C1 segment of cervical spinal cord (tissue), 14 donors: ENCODE measurements around the gene MAP1A.
"Not testable (repeated sequence)": the region's sequence is repeated elsewhere in the genome, so short reads cannot be mapped to it uniquely, and the experiment has no call there.

ENCODE experiments used
- DNase-seq, 14 donors: peaks; one replicate each; lab custom pipeline; 2025; lab: John Stamatoyannopoulos, UW

The MAP1A gene

GRCh38 chr15:43528542-43529007 is 11.2 kb downstream of the MAP1A start:
- peak in 1 of 14 donors; percentile 15 for DNase-seq

DNA sequence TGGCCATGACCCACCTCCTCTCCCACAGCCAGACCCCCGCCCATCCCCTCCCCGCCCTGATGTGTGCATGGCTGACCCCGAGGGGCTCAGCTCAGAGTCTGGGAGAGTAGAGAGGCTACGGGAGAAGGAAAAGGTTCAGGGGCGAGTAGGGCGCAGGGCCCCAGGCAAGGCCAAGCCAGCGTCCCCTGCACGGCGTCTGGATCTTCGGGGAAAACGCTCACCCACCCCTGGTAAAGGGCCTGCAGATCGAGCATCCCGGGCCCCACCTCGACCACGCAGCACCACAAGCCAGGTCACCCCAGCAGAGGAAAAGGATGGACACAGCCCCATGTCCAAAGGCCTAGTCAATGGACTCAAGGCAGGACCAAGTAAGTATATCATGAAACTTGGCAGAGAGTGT is 11.7 kb downstream of the MAP1A start:
- DNase-seq: no peak

- DNase-seq: no peak
These were observed 12.4 kb downstream of the MAP1A start for GRCh38 chr15:43529587-43530345.

DNA sequence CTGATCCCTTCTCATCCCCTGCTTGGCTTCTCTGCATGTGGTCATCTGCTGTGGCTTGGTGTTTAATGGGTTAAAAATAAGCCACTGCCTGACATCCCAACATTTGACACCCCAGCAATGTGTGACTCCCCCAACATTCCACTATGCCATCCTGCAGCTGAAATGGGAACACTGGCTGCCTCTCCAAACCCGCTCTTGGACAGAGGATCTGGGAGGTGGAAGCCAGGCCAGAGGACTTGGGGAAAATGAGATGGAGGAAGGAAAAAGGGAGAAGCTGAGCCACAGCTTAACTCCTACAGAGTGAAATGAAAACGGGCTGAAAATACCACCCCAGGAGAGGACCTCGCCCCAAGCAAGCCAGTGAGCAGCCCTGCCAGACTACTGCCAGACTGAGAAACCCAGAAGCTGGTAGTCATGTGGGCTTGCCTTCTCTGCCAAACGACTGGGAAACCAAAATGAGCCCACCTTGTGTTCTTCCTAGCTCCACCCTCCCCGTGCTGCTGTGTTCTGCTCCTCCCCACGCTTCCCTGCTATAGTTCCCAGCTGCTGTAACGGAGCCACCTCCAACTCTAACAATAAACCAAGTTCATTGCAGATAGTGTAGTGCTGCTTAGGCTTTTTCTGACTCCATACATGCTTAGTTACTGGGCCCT is 13.7 kb downstream of the MAP1A start:
- DNase-seq: peak in 2 of 14 donors; percentile 13 to 25

DNA sequence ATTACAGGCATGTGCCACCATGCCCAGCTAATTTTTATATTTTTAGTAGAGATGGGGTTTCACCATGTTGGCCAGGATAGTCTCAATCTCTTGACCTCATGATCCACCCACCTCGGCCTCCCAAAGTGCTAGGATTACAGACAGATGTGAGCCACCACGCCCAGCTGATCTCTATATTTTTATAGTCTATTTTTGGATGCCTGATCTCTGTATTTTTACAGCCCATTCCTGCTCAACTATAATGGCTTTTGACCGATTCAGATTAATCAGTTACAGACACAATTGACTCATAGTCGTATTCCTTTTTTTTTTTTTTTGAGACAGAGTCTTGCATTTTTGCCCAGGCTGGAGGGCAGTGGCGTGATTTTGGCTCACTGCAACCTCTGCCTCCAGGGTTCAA is 15.4 kb downstream of the MAP1A start:
- not testable (repeated sequence) for DNase-seq

DNA sequence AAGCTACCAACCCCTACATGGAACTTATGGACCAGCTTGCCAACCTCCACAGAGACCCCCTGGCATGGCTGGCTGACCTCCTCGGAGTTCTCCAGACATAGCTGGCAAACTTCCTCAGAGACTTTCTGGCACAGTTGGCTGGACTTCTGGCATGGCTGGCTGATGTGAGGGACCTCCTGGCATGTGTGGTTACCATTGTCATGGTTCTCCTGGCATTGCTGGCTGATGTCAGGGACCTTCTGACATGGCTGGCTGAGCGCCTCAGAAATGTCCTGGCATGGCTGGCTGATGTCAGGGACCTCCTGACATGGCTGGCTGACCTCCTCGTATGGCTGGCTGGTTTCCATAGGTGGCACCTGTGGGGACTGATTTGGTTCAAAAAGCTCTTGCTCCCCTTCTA is 17.5 kb downstream of the MAP1A start:
- no peak for DNase-seq

DNA sequence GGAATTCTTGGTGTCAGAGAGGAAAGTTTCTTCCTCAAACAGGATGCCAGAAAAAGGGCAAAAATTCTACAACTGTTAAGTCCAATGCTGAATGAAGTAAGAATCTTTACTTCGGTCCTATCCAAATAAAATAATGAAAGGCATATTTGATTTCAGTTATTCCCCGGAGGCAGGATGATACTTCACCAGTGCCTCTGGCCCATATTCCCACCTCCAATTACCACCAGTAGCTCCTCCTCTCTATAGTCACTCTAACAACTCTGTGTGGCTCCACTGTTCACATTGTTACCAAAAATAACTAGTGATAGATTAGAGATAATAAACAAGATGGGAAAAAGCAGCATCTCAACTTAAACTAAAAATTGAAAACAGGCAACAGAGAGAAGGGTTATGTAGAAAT is 20.7 kb downstream of the MAP1A start:
- no peak for DNase-seq

DNA sequence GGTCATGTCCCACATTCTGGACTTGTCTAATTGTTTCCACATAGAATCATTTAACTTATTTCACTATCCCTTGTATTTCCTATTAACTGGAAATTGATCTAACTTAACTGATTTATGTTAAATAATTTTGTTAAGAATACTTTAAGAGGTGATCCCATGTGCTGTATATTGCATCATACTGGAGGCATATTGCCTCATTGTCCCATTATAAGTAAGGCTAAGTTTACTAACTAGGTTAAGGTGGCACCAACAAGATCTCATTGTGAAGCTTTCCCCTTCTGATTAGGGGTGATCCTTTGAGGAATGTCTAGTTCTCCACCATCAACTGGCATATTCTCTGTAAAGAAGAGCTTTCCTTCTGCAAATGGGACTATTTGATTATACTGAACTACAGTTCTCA is 24.4 kb downstream of the MAP1A start:
- DNase-seq: no peak

DNA sequence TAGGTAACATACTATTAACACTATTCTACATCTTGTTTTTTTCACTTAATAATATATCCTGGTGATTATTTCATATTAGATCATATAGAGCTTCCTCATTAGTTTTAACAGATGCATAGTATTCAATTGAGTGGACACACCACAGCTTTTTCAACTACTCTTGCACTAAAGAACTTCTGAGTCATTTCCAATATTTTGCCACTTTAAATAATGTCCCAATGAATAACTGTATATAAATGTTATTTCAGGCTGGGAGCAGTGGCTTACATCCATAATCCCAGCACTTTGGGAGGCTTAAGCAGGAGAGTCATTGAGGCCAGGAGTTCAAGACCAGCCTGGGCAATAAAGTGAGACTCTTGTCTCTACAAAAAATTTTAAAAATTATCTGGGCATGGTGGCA is 26.9 kb downstream of the MAP1A start:
- DNase-seq: no peak

DNA sequence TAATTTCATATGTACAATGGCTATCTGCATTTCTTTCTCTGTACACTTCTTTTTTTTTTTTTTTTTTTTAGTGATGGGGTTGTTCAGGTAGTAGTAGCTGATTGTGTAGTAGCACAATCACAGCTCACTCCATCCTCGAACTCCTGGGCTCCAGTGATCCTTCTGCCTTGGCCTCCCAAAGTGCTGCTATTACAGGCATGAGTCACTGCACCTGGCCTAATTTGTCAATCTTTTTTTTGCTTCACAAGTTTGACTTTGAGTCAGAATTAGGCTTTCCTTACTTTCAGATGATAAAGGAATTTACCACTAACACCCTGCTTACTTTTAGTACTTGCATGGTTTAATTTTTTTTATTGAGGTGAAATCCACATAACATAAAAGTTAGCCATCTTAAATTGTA is 28.0 kb downstream of the MAP1A start:
- DNase-seq: no peak

GRCh38 chr15:43547539-43547938 is 30.1 kb downstream of the MAP1A start:
- no peak for DNase-seq

- DNase-seq: no peak
These were observed 33.3 kb downstream of the MAP1A start for GRCh38 chr15:43550527-43551363.

GRCh38 chr15:43552256-43552655 is 34.8 kb downstream of the MAP1A start:
- DNase-seq: no peak

GRCh38 chr15:43552986-43553385 is 35.6 kb downstream of the MAP1A start:
- DNase-seq: no peak

GRCh38 chr15:43562753-43563152 is 45.3 kb downstream of the MAP1A start:
- DNase-seq: not testable (repeated sequence)

- DNase-seq: not testable (repeated sequence)
These were observed 46.4 kb downstream of the MAP1A start for GRCh38 chr15:43563793-43564192.

DNA sequence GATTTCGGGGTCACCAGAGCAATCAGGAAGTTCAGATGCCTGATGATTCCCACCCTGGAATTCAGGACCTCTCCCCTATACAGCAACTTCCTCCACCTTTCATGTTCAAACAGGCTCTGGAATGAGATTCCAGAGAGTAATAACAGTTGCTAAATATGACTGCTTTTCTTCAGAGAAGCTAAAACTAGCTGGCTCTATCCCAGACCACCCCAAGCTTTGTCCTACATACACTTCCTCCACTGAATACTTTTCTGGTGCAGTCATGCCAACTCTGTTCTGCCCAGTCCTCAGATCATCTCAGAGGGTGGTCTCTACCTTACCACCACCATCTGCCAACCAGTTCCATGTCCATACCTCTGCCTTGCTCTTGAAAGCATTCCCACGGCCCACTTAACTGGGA is 49.2 kb downstream of the MAP1A start:
- not testable (repeated sequence) for DNase-seq

- not testable (repeated sequence) for DNase-seq
These were observed 57.2 kb downstream of the MAP1A start for GRCh38 chr15:43574607-43575006.
